Measurements from ENCODE around the gene EGFR. TPM values are rescaled to one million over a fixed set of nuclear protein-coding genes. Genes with fewer than 3 reads are reported as not detected.

Gene EGFR
- total and polyA plus RNA-seq, 2 donors (not counting 3 experiments of a cell fraction or from before 2014, with no cell fraction given): 1.5 to 4.1 TPM

GRCh38 chr7:55088620-55089019 is 69.8 kb downstream of the EGFR start:
- H4K20me1 ChIP-seq (replicated peaks; ENCODE audit: control insufficient read depth, extremely low read depth, insufficient read depth, low read length): no peaks in the 10 kb centered on the region
- no peak overlapping the region for H3K9ac ChIP-seq (replicated peaks; ENCODE audit: extremely low read depth, insufficient read depth, low read length)
- H3K27ac ChIP-seq (ENCODE audit: insufficient read depth, low read depth, low read length): no peak overlapping the region
- ChIA-PET CTCF (no interaction called here), POLR2A (no interaction called here)
- no peaks in the 10 kb centered on the region for H3K79me2 ChIP-seq (ENCODE audit: control insufficient read depth, insufficient read depth, low read length)
- TF ChIP-seq MAX (IDR thresholded peaks at IDR 0.05; ENCODE audit: insufficient read depth, insufficient read length) (no peak), FOS (IDR thresholded peaks at IDR 0.05; ENCODE audit: borderline replicate concordance, insufficient read depth, low read length) (no peak)
- no peak overlapping the region for H2AFZ ChIP-seq (ENCODE audit: low read depth, low read length)
- H3K4me2 ChIP-seq (ENCODE audit: insufficient read depth, low read length): no peak overlapping the region
- no peak overlapping the region for H3K4me3 ChIP-seq (replicated peaks in 1 of 3; ENCODE audit: insufficient read depth in 1 of 3, low read depth in 1 of 3, low read length in 3 of 3)
- dilution Hi-C loops (cut with MboI; ENCODE audit: extremely low pct_ligation_motif_present, low sequenced_read_pairs) (no loop called here), intact Hi-C loops (cut with micrococcal nuclease) (loop anchor here (5.0 kb wide), 1 partner anchor 104 kb away; no protein-coding TSS in a partner anchor)
- H3K9me1 ChIP-seq (replicated peaks; ENCODE audit: control insufficient read depth, extremely low read depth, insufficient read depth, low read length): no peaks in the 10 kb centered on the region
- H3K4me1 ChIP-seq (ENCODE audit: control insufficient read depth, extremely low read depth, insufficient read depth, low read length): peaks cover 16% of the 10 kb centered on the region
- peaks cover 46 to 60% of the 10 kb centered on the region in 2 experiments for H3K27me3 ChIP-seq (ENCODE audit: control insufficient read depth in 2 of 2, insufficient read depth in 2 of 2, low read length in 2 of 2)
- no TSS peak for BruUV-seq (replicated peaks)
- H3K9me3 ChIP-seq (replicated peaks; ENCODE audit: control insufficient read depth, insufficient read depth, low read length): no peaks in the 10 kb centered on the region
- no peak for DNase-seq (ENCODE audit: low read depth, low spot score)
- FAIRE-seq: no peak
- no peaks in the 10 kb centered on the region for H3K36me3 ChIP-seq (ENCODE audit: control insufficient read depth in 2 of 2, extremely low read depth in 1 of 2, insufficient read depth in 2 of 2, low read length in 2 of 2)

- no peak for DNase-seq (ENCODE audit: low read depth, low spot score)
- TF ChIP-seq FOS (IDR thresholded peaks at IDR 0.05; ENCODE audit: borderline replicate concordance, insufficient read depth, low read length) (no peak), POLR2A (IDR thresholded peaks at IDR 0.05; ENCODE audit: low read depth, low read length) (no peak), EZH2 (IDR thresholded peaks at IDR 0.05; ENCODE audit: borderline replicate concordance, low read depth, low read length, severe bottlenecking) (no peak), POLR2AphosphoS5 (IDR thresholded peaks at IDR 0.05; ENCODE audit: insufficient read depth, low read depth, low read length) (no peak), CTCF (IDR thresholded peaks at IDR 0.05; ENCODE audit: extremely low read depth in 1 of 2, insufficient read depth in 1 of 2, low read depth in 1 of 2, low read length in 2 of 2) (no peak), JUN (IDR thresholded peaks at IDR 0.05; ENCODE audit: borderline replicate concordance, insufficient read depth, insufficient read length, low read depth) (no peak), GATA2 (IDR thresholded peaks at IDR 0.05; ENCODE audit: insufficient read depth, insufficient read length, low read depth, low read length) (no peak), MYC (IDR thresholded peaks at IDR 0.05; ENCODE audit: low read depth, low read length) (no peak), MAX (IDR thresholded peaks at IDR 0.05; ENCODE audit: insufficient read depth, insufficient read length) (no peak)
- Histone ChIP-seq H2AFZ (ENCODE audit: low read depth, low read length) (no peak overlapping the region), H3K27me3 (ENCODE audit: control insufficient read depth in 2 of 2, insufficient read depth in 2 of 2, low read length in 2 of 2) (peaks cover 44 to 45% of the 10 kb centered on the region in 2 experiments), H4K20me1 (replicated peaks; ENCODE audit: control insufficient read depth, extremely low read depth, insufficient read depth, low read length) (no peaks in the 10 kb centered on the region), H3K9me3 (replicated peaks; ENCODE audit: control insufficient read depth, insufficient read depth, low read length) (no peaks in the 10 kb centered on the region), H3K4me2 (ENCODE audit: insufficient read depth, low read length) (no peak overlapping the region), H3K4me1 (ENCODE audit: control insufficient read depth, extremely low read depth, insufficient read depth, low read length) (peaks cover 1% of the 10 kb centered on the region), H3K36me3 (ENCODE audit: control insufficient read depth in 2 of 2, extremely low read depth in 1 of 2, insufficient read depth in 2 of 2, low read length in 2 of 2) (no peaks in the 10 kb centered on the region), H3K9ac (replicated peaks; ENCODE audit: extremely low read depth, insufficient read depth, low read length) (no peak overlapping the region), H3K79me2 (ENCODE audit: control insufficient read depth, insufficient read depth, low read length) (no peaks in the 10 kb centered on the region), H3K9me1 (replicated peaks; ENCODE audit: control insufficient read depth, extremely low read depth, insufficient read depth, low read length) (no peaks in the 10 kb centered on the region), H3K4me3 (replicated peaks in 1 of 3; ENCODE audit: insufficient read depth in 1 of 3, low read depth in 1 of 3, low read length in 3 of 3) (no peak overlapping the region), H3K27ac (ENCODE audit: insufficient read depth, low read depth, low read length) (no peak overlapping the region)
- FAIRE-seq: no peak
- dilution Hi-C loops (cut with MboI; ENCODE audit: extremely low pct_ligation_motif_present, low sequenced_read_pairs): no loop called here
- ChIA-PET CTCF (interaction anchor here (2.1 kb wide), 1 partner anchor 163 kb away, joined by 9 read pairs; no protein-coding TSS in a partner anchor), POLR2A (no interaction called here)
- intact Hi-C loops (cut with micrococcal nuclease): no loop called here
- BruUV-seq (replicated peaks): no TSS peak
Measured at GRCh38 chr7:55092186-55092974, 73.6 kb downstream of the EGFR start.

All from endothelial cell of umbilical vein (primary cell).